HuH-7.5 (cell line): Measurements from ENCODE around the gene CARS1.

Source experiments
- DNase-seq: peaks from one replicate; pipeline ENCODE4 v3.0.0; 2011; ENCODE audit warnings: low spot score

The CARS1 gene

DNA sequence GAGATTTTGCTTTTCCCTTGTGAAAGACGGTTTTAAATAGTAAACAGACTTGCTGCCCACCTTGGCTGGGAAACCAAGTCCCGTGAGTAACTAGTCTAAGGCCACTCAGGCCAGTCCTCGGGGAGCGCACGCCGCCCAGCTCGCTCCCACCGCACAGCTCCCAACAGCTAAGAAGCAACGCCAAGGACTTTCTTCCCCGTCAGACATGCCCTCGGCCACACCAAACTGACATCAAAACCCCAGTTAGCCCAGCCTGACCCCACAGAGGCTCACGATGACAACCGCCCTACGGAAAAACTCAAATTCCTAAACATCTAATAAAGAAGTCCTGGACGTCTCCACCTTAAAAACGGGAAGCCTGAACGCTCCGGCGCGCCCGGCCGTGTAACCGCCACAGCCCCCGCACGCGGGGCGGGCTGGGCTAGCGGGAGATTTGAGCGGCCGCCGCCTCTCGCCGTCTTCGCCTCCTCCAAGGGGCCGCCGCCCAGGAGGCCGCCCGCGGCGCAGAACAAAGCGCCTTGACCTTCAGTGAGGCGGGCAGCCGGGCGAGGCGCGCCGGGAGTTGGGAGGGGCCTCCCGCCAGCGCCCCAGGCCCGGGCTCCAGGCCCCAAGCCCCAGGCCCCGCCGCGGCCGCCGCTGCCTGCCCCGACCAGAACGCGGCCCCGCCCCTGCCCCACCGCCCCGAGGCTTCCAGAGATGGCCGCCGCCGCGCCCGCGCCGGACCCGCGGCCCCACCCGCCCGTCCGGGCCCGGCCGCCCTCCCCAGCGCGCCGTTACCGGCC is 65.6 kb downstream of the CARS1 start:
- no peak for DNase-seq

DNA sequence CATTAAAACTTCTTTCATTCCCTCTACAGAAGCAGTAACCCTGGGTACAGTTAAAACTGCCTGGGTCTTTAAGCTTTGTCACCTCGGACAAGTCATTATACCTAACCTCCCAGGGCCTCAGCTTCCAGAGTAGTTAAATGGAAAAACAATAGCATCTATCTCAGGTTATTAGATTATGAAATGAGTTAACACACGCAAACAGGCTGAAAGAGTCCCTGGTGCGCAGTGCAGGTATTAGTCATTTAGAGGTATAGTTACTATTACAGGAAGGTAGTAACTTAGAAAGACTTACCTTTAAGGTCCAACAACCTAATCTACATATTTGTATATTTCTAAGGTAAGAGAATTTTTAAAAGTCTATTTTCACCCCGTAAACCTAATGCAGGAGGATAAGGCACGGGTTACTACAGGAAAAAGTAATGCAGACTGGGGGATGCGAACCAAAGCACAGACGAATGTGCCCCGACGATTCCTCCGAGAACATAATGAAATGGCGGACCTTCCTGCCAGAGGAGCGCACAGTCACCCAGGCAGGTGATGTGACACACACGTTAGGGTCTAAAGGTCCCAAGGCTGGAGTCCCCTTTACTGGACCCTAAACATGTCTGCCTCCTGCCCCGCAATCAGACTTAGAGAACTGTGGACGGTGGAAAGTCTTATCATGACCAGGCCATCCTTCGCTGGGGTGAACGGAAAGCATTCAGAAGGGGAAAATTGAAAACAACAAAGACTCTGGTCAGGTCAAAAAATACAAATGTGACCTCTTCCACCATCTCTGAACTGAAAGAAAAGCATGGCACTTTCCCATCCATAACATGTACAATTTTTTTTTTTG is 66.4 kb downstream of the CARS1 start:
- peak; percentile 64 for DNase-seq

GRCh38 chr11:2989551-2989950 is 67.7 kb downstream of the CARS1 start:
- no peak for DNase-seq

GRCh38 chr11:2989006-2989405 is 68.2 kb downstream of the CARS1 start:
- no peak for DNase-seq

DNA sequence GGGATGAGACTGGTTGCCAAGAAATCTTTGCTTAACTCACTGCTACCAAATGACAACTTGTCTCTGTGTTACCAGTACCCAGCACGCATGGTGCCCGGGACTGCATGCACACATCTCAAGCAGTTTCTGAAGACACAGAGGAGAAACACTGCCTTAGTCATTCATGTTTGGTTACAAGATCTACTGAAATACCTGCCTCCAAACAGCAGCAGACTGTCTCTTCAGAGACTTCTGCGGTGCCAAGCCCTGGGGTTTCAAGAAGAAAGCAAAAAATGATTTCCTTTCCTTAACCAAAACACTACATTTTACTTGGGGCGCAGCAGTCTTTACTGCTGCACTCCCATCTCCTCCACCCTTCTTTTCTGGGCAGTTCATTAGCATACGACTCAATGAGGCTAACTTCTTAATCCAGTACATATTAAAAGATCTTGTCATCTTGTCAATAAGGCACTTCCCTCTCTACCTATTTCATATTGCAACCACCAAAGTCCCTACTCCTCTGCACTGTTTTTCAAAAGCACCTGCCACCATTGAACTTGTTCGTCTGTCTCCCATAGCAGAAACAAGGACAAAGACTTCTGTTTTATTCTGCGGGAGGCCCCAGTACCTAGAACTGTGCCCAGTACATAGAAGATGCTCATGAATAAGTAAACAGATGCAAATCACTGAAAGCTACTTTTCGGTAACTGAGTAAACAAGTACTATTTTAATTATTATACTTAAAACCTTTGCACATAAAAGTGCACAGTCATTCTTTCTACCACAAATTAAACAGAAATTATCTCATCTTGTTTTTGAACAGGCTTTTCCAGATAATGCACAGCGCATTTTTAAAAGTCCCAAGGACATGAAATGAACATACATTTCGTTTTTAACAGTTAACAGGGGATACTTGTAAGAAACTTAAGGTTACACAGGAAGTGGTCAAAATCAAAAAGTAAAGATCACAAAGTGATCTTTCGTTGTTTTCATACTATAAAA is 69.1 kb downstream of the CARS1 start:
- no peak for DNase-seq

- no peak for DNase-seq
These were observed 73.3 kb downstream of the CARS1 start for GRCh38 chr11:2983908-2984307.

DNA sequence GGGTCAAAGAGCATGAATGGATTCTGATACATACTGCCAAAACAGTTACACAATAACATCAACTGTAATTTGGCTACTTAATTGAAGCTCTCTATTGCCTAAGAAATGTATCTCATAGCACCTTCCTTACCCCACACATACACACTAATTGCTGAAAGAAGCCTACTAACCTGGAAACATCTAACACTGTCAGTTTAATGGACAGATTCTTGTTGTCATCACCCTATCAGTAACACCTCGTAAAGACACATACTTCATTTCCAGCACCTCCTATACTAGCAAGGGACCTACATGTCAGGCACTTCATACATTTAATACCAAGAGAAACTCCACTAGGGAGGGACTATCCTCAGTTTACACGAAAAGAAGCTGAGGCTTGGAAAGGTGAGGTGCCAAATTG is 75.0 kb downstream of the CARS1 start:
- no peak for DNase-seq

DNA sequence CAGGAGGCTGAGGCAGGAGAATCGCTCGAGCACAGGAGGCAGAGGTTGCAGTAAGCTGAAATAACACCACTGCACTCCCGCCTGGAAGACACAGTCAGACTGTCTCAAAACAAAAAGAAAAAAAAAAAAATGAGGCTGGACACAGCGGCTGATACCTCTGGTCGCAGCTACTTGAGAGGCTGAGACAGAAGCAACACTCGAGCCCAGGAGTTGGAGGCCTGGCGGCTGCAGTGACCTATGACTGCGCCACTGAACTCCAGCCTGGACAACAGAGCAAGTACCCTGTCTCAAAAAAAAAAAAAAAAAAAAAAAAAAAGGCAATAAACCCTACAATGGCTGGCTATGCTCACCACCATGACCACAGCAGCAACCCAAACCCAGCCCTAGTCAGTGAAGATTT is 76.1 kb downstream of the CARS1 start:
- no peak for DNase-seq

GRCh38 chr11:2980168-2980840 is 76.9 kb downstream of the CARS1 start:
- DNase-seq = no peak

DNA sequence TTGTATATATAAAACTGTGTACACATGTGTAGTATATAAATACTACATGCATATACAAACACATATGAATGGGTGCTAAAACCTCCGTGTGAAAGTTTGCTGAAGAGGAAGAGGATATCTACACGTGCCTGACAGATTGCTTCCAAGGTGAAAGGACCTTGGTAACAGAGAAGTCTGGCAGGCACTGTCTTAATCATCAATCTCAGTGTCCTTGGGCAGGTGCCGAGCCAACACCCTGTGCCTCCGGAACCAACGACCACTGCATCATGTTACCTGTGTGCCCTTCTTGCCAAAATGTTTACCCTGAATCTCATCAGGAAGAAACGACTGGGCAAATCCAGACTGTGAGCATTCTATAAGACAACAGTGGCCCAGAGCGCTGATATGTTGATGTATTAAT is 80.1 kb downstream of the CARS1 start:
- DNase-seq = no peak

GRCh38 chr11:2976294-2977063 is 80.7 kb downstream of the CARS1 start:
- DNase-seq = no peak

DNA sequence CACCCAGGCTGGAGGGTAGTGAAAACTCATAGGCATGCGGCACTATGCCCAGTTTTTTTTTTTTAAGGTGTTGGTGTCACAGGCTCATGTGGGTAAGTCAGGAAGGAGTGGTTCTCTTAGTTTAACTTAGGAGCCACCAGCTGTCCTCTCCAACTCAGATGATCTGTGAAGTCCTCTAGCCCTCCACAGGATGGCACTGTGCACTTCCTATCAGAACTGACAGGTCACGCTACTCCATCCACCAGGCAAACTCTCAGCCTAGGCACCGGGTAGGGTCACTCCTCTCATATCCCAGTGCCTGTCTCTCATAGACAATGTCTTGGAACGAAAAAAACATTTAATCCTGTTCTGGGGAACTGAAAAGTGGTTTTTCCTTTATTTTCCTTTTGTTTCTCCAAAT is 81.6 kb downstream of the CARS1 start:
- DNase-seq = no peak

- DNase-seq = no peak
These were observed 83.0 kb downstream of the CARS1 start for GRCh38 chr11:2974272-2974671.

GRCh38 chr11:2968341-2968900 is 88.8 kb downstream of the CARS1 start:
- DNase-seq = no peak

- DNase-seq = no peak
These were observed 92.4 kb downstream of the CARS1 start for GRCh38 chr11:2964782-2965181.

- no peak for DNase-seq
These were observed 93.5 kb downstream of the CARS1 start for GRCh38 chr11:2963761-2964160.

DNA sequence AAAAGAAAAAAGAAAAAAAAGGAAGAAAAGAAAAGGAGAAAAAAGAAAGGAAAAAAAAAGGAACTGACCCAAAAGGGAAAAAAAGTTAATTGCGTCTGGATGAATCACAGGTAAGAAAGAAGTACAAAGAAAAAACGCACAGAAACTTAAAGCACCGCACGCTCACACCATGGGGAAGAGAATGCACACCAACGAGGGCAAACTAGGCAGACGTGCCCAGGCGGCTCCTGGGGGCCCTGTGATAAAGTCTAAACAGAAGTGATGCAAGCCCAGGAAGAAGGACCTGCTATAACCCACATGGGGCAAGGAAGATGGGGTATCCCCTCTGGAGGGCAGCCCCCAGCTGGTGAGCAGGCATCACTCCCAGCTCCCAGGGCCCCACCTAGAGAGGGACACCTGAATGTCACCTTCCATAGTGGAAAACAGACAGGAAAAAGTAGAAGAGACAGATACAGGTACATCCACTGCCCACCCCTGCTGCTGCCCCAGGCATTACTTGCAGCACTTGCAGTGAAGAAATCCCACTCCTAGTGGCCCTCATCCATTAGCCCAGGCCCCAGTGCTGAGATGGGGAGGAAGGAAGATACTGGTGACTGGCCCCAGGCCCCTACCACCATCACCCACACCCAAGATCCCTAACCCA is 94.0 kb downstream of the CARS1 start:
- no peak for DNase-seq

- DNase-seq = no peak
These were observed 96.1 kb downstream of the CARS1 start for GRCh38 chr11:2961080-2961479.

GRCh38 chr11:2960139-2960538 is 97.1 kb downstream of the CARS1 start:
- no peak for DNase-seq

- no peak for DNase-seq
These were observed 99.0 kb downstream of the CARS1 start for GRCh38 chr11:2958251-2958650.
